Measurements from ENCODE around the gene METAP1.
"Not testable (repeated sequence)": the region's sequence is repeated elsewhere in the genome, so short reads cannot be mapped to it uniquely, and the experiment has no call there.

The METAP1 gene

GRCh38 chr4:98997166-98997565 is 1.6 kb downstream of the METAP1 start:
- DNase-seq (ENCODE audit: low read depth) = no peak

- no peak for DNase-seq (ENCODE audit: low read depth)
Observed at GRCh38 chr4:98998551-98998950, 3.0 kb downstream of the METAP1 start.

GRCh38 chr4:99002279-99002678 is 6.8 kb downstream of the METAP1 start:
- DNase-seq (ENCODE audit: low read depth) = no peak

- no peak for DNase-seq (ENCODE audit: low read depth)
Observed at GRCh38 chr4:99008051-99008450, 12.5 kb downstream of the METAP1 start.

GRCh38 chr4:99011910-99012309 is 16.4 kb downstream of the METAP1 start:
- DNase-seq (ENCODE audit: low read depth) = no peak

- DNase-seq (ENCODE audit: low read depth) = no peak
Observed at GRCh38 chr4:99013402-99013843, 17.9 kb downstream of the METAP1 start.

- DNase-seq (ENCODE audit: low read depth) = no peak
Observed at GRCh38 chr4:99013884-99014523, 18.5 kb downstream of the METAP1 start.

GRCh38 chr4:99021386-99021785 is 25.9 kb downstream of the METAP1 start:
- DNase-seq (ENCODE audit: low read depth) = no peak

GRCh38 chr4:99022566-99022965 is 27.0 kb downstream of the METAP1 start:
- no peak for DNase-seq (ENCODE audit: low read depth)

GRCh38 chr4:99023800-99024251 is 28.3 kb downstream of the METAP1 start:
- not testable (repeated sequence) for DNase-seq (ENCODE audit: low read depth)

GRCh38 chr4:99024481-99025275 is 29.2 kb downstream of the METAP1 start:
- no peak for DNase-seq (ENCODE audit: low read depth)

- no peak for DNase-seq (ENCODE audit: low read depth)
Observed at GRCh38 chr4:99025506-99025905, 30.0 kb downstream of the METAP1 start.

GRCh38 chr4:99027304-99027703 is 31.8 kb downstream of the METAP1 start:
- DNase-seq (ENCODE audit: low read depth) = no peak

- no peak for DNase-seq (ENCODE audit: low read depth)
Observed at GRCh38 chr4:99028187-99028586, 32.7 kb downstream of the METAP1 start.

- no peak for DNase-seq (ENCODE audit: low read depth)
Observed at GRCh38 chr4:99029018-99029735, 33.7 kb downstream of the METAP1 start.

- no peak for DNase-seq (ENCODE audit: low read depth)
Observed at GRCh38 chr4:99029852-99030251, 34.3 kb downstream of the METAP1 start.

- DNase-seq (ENCODE audit: low read depth) = no peak
Observed at GRCh38 chr4:99033956-99034355, 38.4 kb downstream of the METAP1 start.

- no peak for DNase-seq (ENCODE audit: low read depth)
Observed at GRCh38 chr4:99038213-99038612, 42.7 kb downstream of the METAP1 start.

- DNase-seq (ENCODE audit: low read depth) = no peak
Observed at GRCh38 chr4:99043346-99043745, 47.8 kb downstream of the METAP1 start.

- no peak for DNase-seq (ENCODE audit: low read depth)
Observed at GRCh38 chr4:99047710-99048109, 52.2 kb downstream of the METAP1 start.

- DNase-seq (ENCODE audit: low read depth) = no peak
Observed at GRCh38 chr4:99052902-99053301, 57.4 kb downstream of the METAP1 start.

GRCh38 chr4:99054428-99054994 is 59.0 kb downstream of the METAP1 start:
- DNase-seq (ENCODE audit: low read depth) = no peak

Measured in activated T-cell treated with anti-CD3 and anti-CD28 coated beads for 48 hours (primary cell).